Nephron progenitor cell (in vitro differentiated cells): ENCODE results near the gene FAM117B.
A peak's percentile ranks its signal among the peaks of the same experiment; 100 is the strongest.

Experiments
- DNase-seq: peaks from one replicate; pipeline ENCODE4 v3.0.0; 2021
- H3K27ac Mint-ChIP-seq: 2 replicates; pipeline ENCODE4 v1.8.0; 2021; ENCODE audit warnings: mild to moderate bottlenecking, moderate library complexity, mixed read lengths
- H3K27me3 Mint-ChIP-seq: 2 replicates; pipeline ENCODE4 v1.8.0; 2021; ENCODE audit warnings: mild to moderate bottlenecking, low read depth, mixed read lengths; ENCODE audit not compliant: poor library complexity
- H3K36me3 Mint-ChIP-seq: 2 replicates; pipeline ENCODE4 v1.8.0; 2021; ENCODE audit warnings: low read depth, mixed read lengths
- H3K4me1 Mint-ChIP-seq: 2 replicates; pipeline ENCODE4 v1.8.0; 2021; ENCODE audit warnings: mixed read lengths
- H3K4me3 Mint-ChIP-seq: 2 replicates; pipeline ENCODE4 v1.8.0; 2021; ENCODE audit warnings: mild to moderate bottlenecking, moderate library complexity, mixed read lengths
- H3K9me3 Mint-ChIP-seq: 2 replicates; pipeline ENCODE4 v1.8.0; 2021; ENCODE audit warnings: mild to moderate bottlenecking, moderate library complexity, mixed read lengths
- TF ChIP-seq, protein P1 (sequence below): fragments of 200-600 bp; sonication (generic); IDR thresholded peaks from 2 replicates; pipeline ENCODE4 v1.5.0; 2021; ENCODE audit warnings: antibody characterized with exemption

The FAM117B gene

GRCh38 chr2:202612145-202612544, 22.6 kb upstream of the FAM117B start:
- TF ChIP-seq, protein P1, sequence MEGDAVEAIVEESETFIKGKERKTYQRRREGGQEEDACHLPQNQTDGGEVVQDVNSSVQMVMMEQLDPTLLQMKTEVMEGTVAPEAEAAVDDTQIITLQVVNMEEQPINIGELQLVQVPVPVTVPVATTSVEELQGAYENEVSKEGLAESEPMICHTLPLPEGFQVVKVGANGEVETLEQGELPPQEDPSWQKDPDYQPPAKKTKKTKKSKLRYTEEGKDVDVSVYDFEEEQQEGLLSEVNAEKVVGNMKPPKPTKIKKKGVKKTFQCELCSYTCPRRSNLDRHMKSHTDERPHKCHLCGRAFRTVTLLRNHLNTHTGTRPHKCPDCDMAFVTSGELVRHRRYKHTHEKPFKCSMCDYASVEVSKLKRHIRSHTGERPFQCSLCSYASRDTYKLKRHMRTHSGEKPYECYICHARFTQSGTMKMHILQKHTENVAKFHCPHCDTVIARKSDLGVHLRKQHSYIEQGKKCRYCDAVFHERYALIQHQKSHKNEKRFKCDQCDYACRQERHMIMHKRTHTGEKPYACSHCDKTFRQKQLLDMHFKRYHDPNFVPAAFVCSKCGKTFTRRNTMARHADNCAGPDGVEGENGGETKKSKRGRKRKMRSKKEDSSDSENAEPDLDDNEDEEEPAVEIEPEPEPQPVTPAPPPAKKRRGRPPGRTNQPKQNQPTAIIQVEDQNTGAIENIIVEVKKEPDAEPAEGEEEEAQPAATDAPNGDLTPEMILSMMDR: no peak
- H3K4me3 Mint-ChIP-seq: no peak overlapping the region
- no peaks in the 10 kb centered on the region for H3K27me3 Mint-ChIP-seq
- DNase-seq: no peak
- no peaks in the 10 kb centered on the region for H3K4me1 Mint-ChIP-seq
- H3K9me3 Mint-ChIP-seq: peaks cover 5% of the 10 kb centered on the region
- no peak overlapping the region for H3K27ac Mint-ChIP-seq
- no peaks in the 10 kb centered on the region for H3K36me3 Mint-ChIP-seq

GRCh38 chr2:202613479-202613878, 21.3 kb upstream of the FAM117B start:
- H3K27me3 Mint-ChIP-seq: no peaks in the 10 kb centered on the region
- no peak overlapping the region for H3K4me3 Mint-ChIP-seq
- H3K4me1 Mint-ChIP-seq: no peaks in the 10 kb centered on the region
- H3K27ac Mint-ChIP-seq: no peak overlapping the region
- no peaks in the 10 kb centered on the region for H3K36me3 Mint-ChIP-seq
- DNase-seq: no peak
- TF ChIP-seq, protein P1: no peak
- H3K9me3 Mint-ChIP-seq: no peaks in the 10 kb centered on the region

GRCh38 chr2:202624133-202624532, 10.6 kb upstream of the FAM117B start:
- H3K4me3 Mint-ChIP-seq: no peak overlapping the region
- no peaks in the 10 kb centered on the region for H3K9me3 Mint-ChIP-seq
- peaks cover 2% of the 10 kb centered on the region for H3K27me3 Mint-ChIP-seq
- no peaks in the 10 kb centered on the region for H3K4me1 Mint-ChIP-seq
- H3K27ac Mint-ChIP-seq: no peak overlapping the region
- TF ChIP-seq, protein P1: no peak
- no peaks in the 10 kb centered on the region for H3K36me3 Mint-ChIP-seq
- no peak for DNase-seq

DNA sequence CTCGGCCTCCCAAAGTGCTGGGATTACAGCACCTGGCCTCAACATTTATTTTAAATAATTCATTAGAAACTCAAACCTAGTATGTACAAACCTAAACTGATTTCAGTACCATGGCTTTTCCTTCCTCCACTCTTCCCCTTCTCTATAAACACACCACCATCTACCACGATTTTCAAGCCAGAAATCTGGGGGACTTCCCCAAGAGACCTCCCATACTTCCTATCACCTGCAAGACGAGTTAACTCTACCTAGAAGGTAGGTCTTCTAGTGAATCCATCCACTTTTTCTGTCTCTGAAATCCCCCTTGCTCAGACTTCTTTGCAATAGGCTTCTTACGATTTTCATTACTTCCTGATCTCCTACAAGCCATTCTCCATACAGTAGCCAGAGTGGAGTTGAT, 7.7 kb upstream of the FAM117B start:
- Mint-ChIP-seq H3K27ac (no peak overlapping the region), H3K36me3 (peaks cover 5% of the 10 kb centered on the region), H3K27me3 (no peaks in the 10 kb centered on the region), H3K4me1 (no peaks in the 10 kb centered on the region), H3K4me3 (no peak overlapping the region), H3K9me3 (no peaks in the 10 kb centered on the region)
- TF ChIP-seq, protein P1: no peak
- DNase-seq: no peak

GRCh38 chr2:202628646-202629198, 6.0 kb upstream of the FAM117B start:
- Mint-ChIP-seq H3K4me1 (peaks cover 2% of the 10 kb centered on the region), H3K36me3 (peaks cover 5% of the 10 kb centered on the region), H3K9me3 (no peaks in the 10 kb centered on the region), H3K4me3 (no peak overlapping the region), H3K27ac (no peak overlapping the region), H3K27me3 (no peaks in the 10 kb centered on the region)
- DNase-seq: no peak
- TF ChIP-seq, protein P1: no peak

GRCh38 chr2:202632682-202633290, 2.0 kb upstream of the FAM117B start:
- H3K27me3 Mint-ChIP-seq: no peaks in the 10 kb centered on the region
- DNase-seq: no peak
- no peaks in the 10 kb centered on the region for H3K9me3 Mint-ChIP-seq
- H3K4me3 Mint-ChIP-seq: peak overlapping the region; percentile 41
- TF ChIP-seq, protein P1: no peak
- peaks cover 26% of the 10 kb centered on the region for H3K4me1 Mint-ChIP-seq
- peaks cover 5% of the 10 kb centered on the region for H3K36me3 Mint-ChIP-seq
- no peak overlapping the region for H3K27ac Mint-ChIP-seq
